Ascending aorta (tissue), 2 donors: ENCODE results near the gene GRK2. TPM values are rescaled to one million over a fixed set of nuclear protein-coding genes. Genes with fewer than 3 reads are reported as not detected.

Source experiments
- DNase-seq, 2 donors: peaks; one replicate each; pipeline ENCODE4 v3.0.0-alpha.2; 2019; ENCODE audit warnings: low spot score in 2 of 2
- H3K27ac ChIP-seq, 2 donors: fragments of 200-600 bp; sonication (generic); one replicate each; pipeline ENCODE4 v1.5.1; 2016 to 2017; ENCODE audit warnings: mild to moderate bottlenecking in 1 of 2
- H3K27me3 ChIP-seq: fragments of 200-600 bp; sonication (generic); one replicate; pipeline ENCODE4 v1.5.1; 2017
- H3K36me3 ChIP-seq, 2 donors: fragments of 200-600 bp; sonication (generic); one replicate each; pipeline ENCODE4 v1.5.1; 2016
- H3K4me1 ChIP-seq, 2 donors: fragments of 200-600 bp; sonication (generic); one replicate each; pipeline ENCODE4 v1.5.1; 2016 to 2017; ENCODE audit warnings: mild to moderate bottlenecking in 1 of 2
- H3K4me3 ChIP-seq, 2 donors: fragments of 200-600 bp; sonication (generic); one replicate each; pipeline ENCODE4 v1.5.1; 2016 to 2017; ENCODE audit warnings: mild to moderate bottlenecking in 1 of 2
- H3K9me3 ChIP-seq, 2 donors: fragments of 200-600 bp; sonication (generic); one replicate each; pipeline ENCODE4 v1.5.1; 2016
- intact Hi-C: fragments of 100-400 bp; cut with DNase I; formaldehyde crosslinking; loops from one replicate; pipeline ENCODE4 v1.15.1; 2023
- total RNA-seq: library from RNA; depleted of rRNA; stranded (reverse); fragments of >200 nt; gene quantifications from one replicate; pipeline ENCODE4 v1.1.0, GENCODE V29; 2016
- TF ChIP-seq, protein P1 (sequence below), 3 experiments: fragments of 200-600 bp in 2 of 3; fragments of 450-650 bp in 1 of 3; sonication (generic) in 2 of 3; IDR thresholded peaks; one replicate each; pipeline ENCODE4 v1.5.1; 2016 to 2019; ENCODE audit warnings: antibody characterized with exemption in 3 of 3, mild to moderate bottlenecking in 1 of 3, moderate library complexity in 1 of 3

The GRK2 gene
- total RNA-seq, 1 donor from 2014 or later, result 65.3 TPM

DNA sequence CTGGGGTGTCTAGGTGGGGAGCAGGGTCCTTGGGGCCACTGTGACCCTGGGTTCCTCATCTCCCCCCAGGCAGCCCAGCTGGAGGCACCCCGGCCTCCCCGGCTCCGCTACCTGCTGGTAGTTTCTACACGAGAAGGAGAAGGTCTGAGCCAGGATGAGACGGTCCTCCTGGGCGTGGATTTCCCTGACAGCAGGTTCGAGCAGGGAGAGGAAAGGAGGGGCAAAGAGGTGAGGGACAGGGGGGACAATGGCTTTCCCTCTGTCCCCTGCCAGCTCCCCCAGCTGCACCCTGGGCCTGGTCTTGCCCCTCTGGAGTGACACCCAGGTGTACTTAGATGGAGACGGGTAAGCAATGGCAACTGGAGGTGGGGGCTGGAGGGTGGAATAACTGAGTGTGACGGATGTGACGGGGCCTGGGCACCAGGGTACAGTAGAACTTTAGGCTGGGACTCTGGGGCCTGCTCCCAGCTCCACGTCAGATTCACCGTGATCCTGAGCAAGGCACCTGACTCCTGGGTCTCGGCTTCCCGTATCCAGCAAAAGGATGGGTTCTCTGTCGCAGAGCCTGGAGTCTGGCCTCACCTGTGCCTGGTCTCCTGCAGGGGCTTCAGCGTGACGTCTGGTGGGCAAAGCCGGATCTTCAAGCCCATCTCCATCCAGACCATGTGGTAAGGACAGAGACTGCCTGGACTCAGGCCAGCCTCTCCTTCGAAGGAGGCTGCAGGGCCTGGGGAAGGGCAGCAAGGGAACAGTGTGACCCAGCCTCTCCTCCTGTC, 40.7 kb downstream of the GRK2 start:
- peak in 1 of 2 donors; percentile 48 for DNase-seq
- Histone ChIP-seq H3K4me1 (peaks cover 9 to 17% of the 10 kb centered on the region in 2 donors), H3K9me3 (no peaks in the 10 kb centered on the region), H3K36me3 (peaks cover 27 to 50% of the 10 kb centered on the region in 2 donors), H3K4me3 (no peak overlapping the region), H3K27ac (no peak overlapping the region), H3K27me3 (no peaks in the 10 kb centered on the region)
- TF ChIP-seq, protein P1, sequence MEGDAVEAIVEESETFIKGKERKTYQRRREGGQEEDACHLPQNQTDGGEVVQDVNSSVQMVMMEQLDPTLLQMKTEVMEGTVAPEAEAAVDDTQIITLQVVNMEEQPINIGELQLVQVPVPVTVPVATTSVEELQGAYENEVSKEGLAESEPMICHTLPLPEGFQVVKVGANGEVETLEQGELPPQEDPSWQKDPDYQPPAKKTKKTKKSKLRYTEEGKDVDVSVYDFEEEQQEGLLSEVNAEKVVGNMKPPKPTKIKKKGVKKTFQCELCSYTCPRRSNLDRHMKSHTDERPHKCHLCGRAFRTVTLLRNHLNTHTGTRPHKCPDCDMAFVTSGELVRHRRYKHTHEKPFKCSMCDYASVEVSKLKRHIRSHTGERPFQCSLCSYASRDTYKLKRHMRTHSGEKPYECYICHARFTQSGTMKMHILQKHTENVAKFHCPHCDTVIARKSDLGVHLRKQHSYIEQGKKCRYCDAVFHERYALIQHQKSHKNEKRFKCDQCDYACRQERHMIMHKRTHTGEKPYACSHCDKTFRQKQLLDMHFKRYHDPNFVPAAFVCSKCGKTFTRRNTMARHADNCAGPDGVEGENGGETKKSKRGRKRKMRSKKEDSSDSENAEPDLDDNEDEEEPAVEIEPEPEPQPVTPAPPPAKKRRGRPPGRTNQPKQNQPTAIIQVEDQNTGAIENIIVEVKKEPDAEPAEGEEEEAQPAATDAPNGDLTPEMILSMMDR (IDR thresholded peaks at IDR 0.05), result no peak
- intact Hi-C loops, result no loop called here

- Histone ChIP-seq H3K36me3 (peaks cover 27 to 50% of the 10 kb centered on the region in 2 donors), H3K9me3 (no peaks in the 10 kb centered on the region), H3K27ac (no peak overlapping the region), H3K4me1 (peaks cover 7 to 11% of the 10 kb centered on the region in 2 donors), H3K27me3 (no peaks in the 10 kb centered on the region), H3K4me3 (no peak overlapping the region)
- TF ChIP-seq, protein P1 (IDR thresholded peaks at IDR 0.05), result no peak
- DNase-seq, result peak in 1 of 2 donors; percentile 50
- intact Hi-C loops, result no loop called here
Observed at GRCh38 chr11:67307545-67308001, 41.3 kb downstream of the GRK2 start.

DNA sequence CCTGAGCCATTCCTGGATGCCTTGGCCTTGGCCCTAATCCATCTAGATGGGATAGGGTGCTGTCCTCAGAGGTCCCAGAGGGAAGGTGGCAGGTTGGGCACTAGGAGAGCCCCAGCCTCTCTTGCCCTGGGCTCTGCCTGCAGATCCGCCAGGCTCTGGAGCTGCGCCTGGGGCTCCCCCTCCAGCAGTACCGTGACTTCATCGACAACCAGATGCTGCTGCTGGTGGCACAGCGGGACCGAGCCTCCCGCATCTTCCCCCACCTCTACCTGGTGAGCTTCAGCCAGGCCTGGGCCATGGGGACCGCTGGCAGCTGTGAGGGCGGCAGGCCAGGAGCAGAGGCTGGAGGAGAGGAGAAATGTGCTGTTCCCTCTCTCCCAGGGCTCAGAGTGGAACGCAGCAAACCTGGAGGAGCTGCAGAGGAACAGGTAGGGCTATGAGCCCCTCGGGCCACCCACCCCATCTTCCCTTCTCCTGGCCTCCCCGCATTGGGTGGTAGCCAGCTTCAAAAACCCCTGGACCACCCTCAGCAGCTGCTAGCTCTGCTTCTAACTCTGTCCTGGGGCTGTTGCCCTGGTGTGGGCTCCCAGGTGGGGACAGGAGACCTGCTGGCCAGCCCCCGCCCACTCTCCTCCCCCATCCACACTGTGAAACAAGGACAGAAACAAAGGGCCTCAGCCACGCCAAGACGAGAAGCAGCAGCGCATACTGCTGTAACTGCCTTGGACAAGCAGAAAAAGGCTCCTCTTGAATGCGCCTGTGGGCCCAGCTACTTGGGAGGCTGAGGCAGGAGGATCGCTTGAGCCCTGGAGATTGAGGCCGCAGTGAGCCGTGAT, 42.0 kb downstream of the GRK2 start:
- H3K4me3 ChIP-seq, result no peak overlapping the region
- peak in 1 of 2 donors; percentile 46 for DNase-seq
- peaks cover 4 to 7% of the 10 kb centered on the region in 2 donors for H3K4me1 ChIP-seq
- TF ChIP-seq, protein P1 (IDR thresholded peaks at IDR 0.05), result no peak
- intact Hi-C loops, result no loop called here
- H3K27ac ChIP-seq, result no peak overlapping the region
- no peaks in the 10 kb centered on the region for H3K27me3 ChIP-seq
- no peaks in the 10 kb centered on the region for H3K9me3 ChIP-seq
- peaks cover 27 to 50% of the 10 kb centered on the region in 2 donors for H3K36me3 ChIP-seq

GRCh38 chr11:67309166-67309565, 42.9 kb downstream of the GRK2 start:
- Histone ChIP-seq H3K36me3 (peaks cover 27 to 50% of the 10 kb centered on the region in 2 donors), H3K4me1 (peaks cover 2 to 6% of the 10 kb centered on the region in 2 donors), H3K9me3 (no peaks in the 10 kb centered on the region), H3K4me3 (no peak overlapping the region), H3K27me3 (no peaks in the 10 kb centered on the region), H3K27ac (no peak overlapping the region)
- no peak for DNase-seq
- TF ChIP-seq, protein P1 (IDR thresholded peaks at IDR 0.05), result no peak
- intact Hi-C loops, result no loop called here

DNA sequence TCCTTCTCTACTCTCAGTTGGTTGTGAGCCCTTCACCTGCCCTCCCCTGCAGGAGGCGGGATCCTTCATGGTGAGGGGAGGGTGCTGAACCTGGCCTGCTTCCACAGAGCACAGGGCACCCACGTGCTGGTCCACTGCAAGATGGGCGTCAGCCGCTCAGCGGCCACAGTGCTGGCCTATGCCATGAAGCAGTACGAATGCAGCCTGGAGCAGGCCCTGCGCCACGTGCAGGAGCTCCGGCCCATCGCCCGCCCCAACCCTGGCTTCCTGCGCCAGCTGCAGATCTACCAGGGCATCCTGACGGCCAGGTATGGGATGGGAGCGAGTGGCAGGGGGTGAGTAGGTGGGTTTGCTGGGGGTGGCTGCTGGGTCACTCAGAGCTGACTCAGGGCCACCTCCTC, 43.4 kb downstream of the GRK2 start:
- DNase-seq, result peak in 1 of 2 donors; percentile 52
- TF ChIP-seq, protein P1 (IDR thresholded peaks at IDR 0.05), result no peak
- Histone ChIP-seq H3K4me3 (no peak overlapping the region), H3K27ac (no peak overlapping the region), H3K4me1 (peaks cover 0 to 2% of the 10 kb centered on the region in 2 donors), H3K27me3 (no peaks in the 10 kb centered on the region), H3K9me3 (no peaks in the 10 kb centered on the region), H3K36me3 (peaks cover 27 to 50% of the 10 kb centered on the region in 2 donors)
- intact Hi-C loops, result no loop called here
